HG02759 (cell line): ENCODE results near the gene KNDC1.

Source experiments
- ATAC-seq: cut with Tn5 transposase; IDR thresholded peaks from one replicate; pipeline ENCODE4 v1.9.1; 2021; ENCODE audit warnings: mild to moderate bottlenecking, moderate library complexity; ENCODE audit not compliant: unreplicated experiment

Gene KNDC1

DNA sequence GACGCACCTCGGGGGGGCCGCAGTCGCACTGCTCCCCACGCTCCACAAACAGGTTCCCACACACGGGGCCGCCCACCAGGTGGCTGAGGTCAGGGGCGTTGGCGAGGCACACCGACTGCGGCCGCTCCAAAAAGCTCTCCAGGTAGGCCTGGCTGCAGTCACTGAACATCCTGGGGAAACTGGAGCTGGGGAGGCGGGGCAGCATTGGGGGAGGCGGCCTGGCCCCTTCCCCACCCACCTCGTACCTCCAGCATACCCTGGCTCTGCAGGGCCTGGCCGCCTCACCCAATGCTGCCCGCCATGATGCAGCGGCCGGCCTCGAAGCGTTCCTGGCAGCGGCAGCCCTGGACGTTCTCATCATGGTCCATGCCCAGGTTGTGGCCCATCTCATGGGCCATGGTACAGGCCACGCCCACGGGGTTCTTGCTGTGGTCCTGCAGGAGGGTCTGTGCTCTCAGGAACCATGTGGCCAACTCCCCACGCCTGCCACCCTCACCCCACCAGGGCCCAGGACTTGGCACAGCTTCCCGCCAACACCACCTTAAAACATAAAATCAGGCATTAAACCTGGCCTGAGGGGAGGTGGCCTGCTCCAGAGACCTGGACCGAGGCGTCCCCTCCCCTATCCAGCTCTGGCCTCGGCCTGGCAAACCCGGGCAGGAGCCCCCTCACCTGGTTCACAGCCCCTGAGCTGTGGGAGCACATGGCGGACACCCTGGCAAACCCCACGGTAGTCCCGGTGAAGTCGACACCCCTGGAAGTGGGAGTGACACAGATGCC is 111.7 kb downstream of the KNDC1 start:
- no peak for ATAC-seq

DNA sequence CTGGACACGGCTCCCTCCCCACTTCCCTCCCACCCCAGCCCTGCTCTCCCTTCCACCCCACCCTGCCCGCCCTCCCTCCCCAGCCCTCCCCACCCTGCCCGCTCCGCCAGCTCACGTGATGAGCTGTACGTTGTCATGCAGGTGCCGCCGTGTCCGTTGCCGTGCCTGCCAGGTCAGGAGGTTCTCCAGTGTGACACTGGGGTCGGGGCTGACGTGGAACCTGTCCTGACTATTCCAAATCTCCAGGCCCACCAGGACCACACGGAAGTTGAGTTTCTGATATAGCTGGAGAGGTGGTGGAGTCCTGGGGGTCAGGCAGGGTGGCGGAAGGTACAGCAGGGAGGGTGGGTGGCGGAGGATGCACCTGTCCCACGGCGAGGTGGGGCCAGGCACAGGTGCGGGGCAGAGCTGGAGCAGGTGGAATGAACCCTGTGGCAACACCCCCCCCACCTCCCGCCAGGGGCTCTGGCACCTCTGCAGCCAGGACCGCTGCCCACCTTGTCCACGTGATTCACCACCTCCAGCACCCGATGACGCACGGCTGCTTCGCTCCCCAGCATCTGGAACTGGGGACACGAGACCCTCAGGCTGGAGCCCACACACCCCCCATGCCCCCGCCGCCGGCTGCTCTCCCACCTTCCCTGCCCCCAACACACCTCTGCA is 112.4 kb downstream of the KNDC1 start:
- no peak for ATAC-seq

- no peak for ATAC-seq
These were observed 113.0 kb downstream of the KNDC1 start for GRCh38 chr10:133272964-133273420.

DNA sequence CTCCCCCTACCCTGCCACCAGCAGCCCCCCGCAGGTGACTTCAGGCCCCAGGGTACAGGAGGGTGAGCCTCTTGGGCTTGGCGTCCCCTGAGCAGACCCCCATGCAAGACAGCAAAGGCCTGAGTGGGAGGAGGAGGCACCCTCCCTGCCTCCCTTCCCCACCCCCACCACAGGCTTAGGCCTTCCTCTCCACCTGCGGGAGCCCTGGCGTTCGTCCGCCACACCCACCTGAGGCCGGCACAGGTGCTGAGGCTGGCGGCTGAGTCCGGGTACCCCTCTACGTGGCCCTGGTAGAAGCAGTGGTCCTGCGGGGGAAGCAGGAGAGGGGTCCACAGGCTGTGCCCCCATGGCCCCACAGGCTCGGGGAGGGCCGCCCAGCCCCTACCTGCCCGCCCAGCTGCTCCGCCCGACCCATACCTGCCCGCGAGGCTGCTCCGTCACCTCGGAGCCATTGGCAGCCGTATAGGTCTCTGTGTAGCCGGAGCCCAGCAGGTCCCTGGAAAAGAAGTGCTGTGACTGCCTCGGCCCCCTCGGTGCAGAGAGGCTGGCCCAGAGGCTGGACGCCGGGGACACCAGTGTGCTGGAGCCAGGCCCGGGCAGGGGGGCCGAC is 113.6 kb downstream of the KNDC1 start:
- ATAC-seq, result no peak

- ATAC-seq, result peak; percentile 57
These were observed 115.0 kb downstream of the KNDC1 start for GRCh38 chr10:133274751-133275683.

GRCh38 chr10:133275684-133276092 is 115.7 kb downstream of the KNDC1 start:
- ATAC-seq, result peak; percentile 36
